Tibial artery (tissue), 4 donors: ENCODE results near the gene GLI3.

ENCODE experiments used
- DNase-seq, 2 donors: peaks; one replicate each; pipeline ENCODE4 v3.0.0-alpha.2; 2019
- H3K27ac ChIP-seq, 2 donors: fragments of 200-600 bp; sonication (generic) in 1 of 2; 1 replicate in 1 of 2; 2 replicates in 1 of 2; pipeline ENCODE4 v1.5.1; 2018 to 2019; ENCODE audit warnings: mild to moderate bottlenecking in 1 of 2
- H3K27me3 ChIP-seq, 2 donors: fragments of 200-600 bp; sonication (generic) in 1 of 2; one replicate each; pipeline versions ENCODE4 v1.5.1 to v1.6.0; 2016 to 2019
- H3K36me3 ChIP-seq, 3 donors: fragments of 200-600 bp; sonication (generic) in 2 of 3; one replicate each; pipeline ENCODE4 v1.5.1; 2016 to 2019; ENCODE audit warnings: mild to moderate bottlenecking in 2 of 3
- H3K4me1 ChIP-seq, 4 donors: fragments of 200-600 bp; sonication (generic) in 2 of 4; 1 replicate in 3 of 4; 2 replicates in 1 of 4; pipeline ENCODE4 v1.5.1; 2016 to 2019
- H3K4me3 ChIP-seq, 2 donors: fragments of 200-600 bp; sonication (generic) in 1 of 2; 1 replicate in 1 of 2; 2 replicates in 1 of 2; pipeline ENCODE4 v1.5.1; 2018 to 2019; ENCODE audit warnings: mild to moderate bottlenecking in 2 of 2
- H3K9me3 ChIP-seq, 3 donors: fragments of 200-600 bp; sonication (generic) in 1 of 3; one replicate each; pipeline ENCODE4 v1.5.1; 2016 to 2019
- CTCF ChIP-seq, 2 experiments: fragments of 200-600 bp in 1 of 2; fragments of 450-650 bp in 1 of 2; IDR thresholded peaks; one replicate each; pipeline ENCODE4 v1.5.1; 2017 to 2019; ENCODE audit warnings: antibody characterized with exemption in 2 of 2, mild to moderate bottlenecking in 1 of 2, moderate library complexity in 1 of 2
- intact Hi-C: fragments of 100-400 bp; cut with DNase I; formaldehyde crosslinking; loops from one replicate; pipeline ENCODE4 v1.15.0; 2023; ENCODE audit warnings: low total_unique reads

The GLI3 gene

GRCh38 chr7:42057331-42057730, 179.7 kb downstream of the GLI3 start:
- no peak for DNase-seq
- Histone ChIP-seq H3K9me3 (no peaks in the 10 kb centered on the region), H3K4me1 (peaks cover 0 to 4% (median 0%) of the 10 kb centered on the region in 4 donors), H3K36me3 (no peaks in the 10 kb centered on the region), H3K27ac (no peak overlapping the region), H3K4me3 (no peak overlapping the region), H3K27me3 (no peaks in the 10 kb centered on the region)
- TF ChIP-seq CTCF (IDR thresholded peaks at IDR 0.05) = no peak
- intact Hi-C loops = no loop called here

GRCh38 chr7:42055171-42055570, 181.8 kb downstream of the GLI3 start:
- no peak for TF ChIP-seq CTCF (IDR thresholded peaks at IDR 0.05)
- no peak overlapping the region for H3K4me3 ChIP-seq
- H3K36me3 ChIP-seq = no peaks in the 10 kb centered on the region
- no peak overlapping the region for H3K27ac ChIP-seq
- no peaks in the 10 kb centered on the region for H3K27me3 ChIP-seq
- H3K9me3 ChIP-seq = no peaks in the 10 kb centered on the region
- peaks cover 0 to 4% (median 0%) of the 10 kb centered on the region in 4 donors for H3K4me1 ChIP-seq
- DNase-seq = no peak
- intact Hi-C loops = no loop called here

- Histone ChIP-seq H3K27ac (no peak overlapping the region), H3K36me3 (no peaks in the 10 kb centered on the region), H3K4me1 (peaks cover 0 to 4% (median 0%) of the 10 kb centered on the region in 4 donors), H3K27me3 (no peaks in the 10 kb centered on the region), H3K9me3 (no peaks in the 10 kb centered on the region), H3K4me3 (no peak overlapping the region)
- intact Hi-C loops = no loop called here
- no peak for DNase-seq
- TF ChIP-seq CTCF (IDR thresholded peaks at IDR 0.05) = no peak
Observed at GRCh38 chr7:42053834-42054233, 183.2 kb downstream of the GLI3 start.

- H3K4me1 ChIP-seq = peaks cover 0 to 4% (median 0%) of the 10 kb centered on the region in 4 donors
- H3K4me3 ChIP-seq = no peak overlapping the region
- no peak overlapping the region for H3K27ac ChIP-seq
- H3K36me3 ChIP-seq = peaks cover 3 to 22% (median 14%) of the 10 kb centered on the region in 3 donors
- no peaks in the 10 kb centered on the region for H3K27me3 ChIP-seq
- H3K9me3 ChIP-seq = no peaks in the 10 kb centered on the region
- TF ChIP-seq CTCF (IDR thresholded peaks at IDR 0.05) = no peak
- DNase-seq = no peak
- intact Hi-C loops = no loop called here
Observed at GRCh38 chr7:42049761-42050160, 187.2 kb downstream of the GLI3 start.

GRCh38 chr7:42046483-42046882, 190.5 kb downstream of the GLI3 start:
- no peak for DNase-seq
- Histone ChIP-seq H3K27ac (no peak overlapping the region), H3K4me3 (no peak overlapping the region), H3K36me3 (peaks cover 6 to 40% (median 19%) of the 10 kb centered on the region in 3 donors), H3K4me1 (no peaks in the 10 kb centered on the region), H3K9me3 (no peaks in the 10 kb centered on the region), H3K27me3 (no peaks in the 10 kb centered on the region)
- no peak for TF ChIP-seq CTCF (IDR thresholded peaks at IDR 0.05)
- intact Hi-C loops = no loop called here

GRCh38 chr7:42045961-42046360, 191.0 kb downstream of the GLI3 start:
- Histone ChIP-seq H3K9me3 (no peaks in the 10 kb centered on the region), H3K27me3 (no peaks in the 10 kb centered on the region), H3K4me3 (no peak overlapping the region), H3K4me1 (no peaks in the 10 kb centered on the region), H3K36me3 (peaks cover 6 to 40% (median 19%) of the 10 kb centered on the region in 3 donors), H3K27ac (no peak overlapping the region)
- TF ChIP-seq CTCF (IDR thresholded peaks at IDR 0.05) = no peak
- no peak for DNase-seq
- intact Hi-C loops = no loop called here
